ENCODE results near the gene CCDC174.
"Not testable (repeated sequence)": the region's sequence is repeated elsewhere in the genome, so short reads cannot be mapped to it uniquely, and the experiment has no call there.

The CCDC174 gene

DNA sequence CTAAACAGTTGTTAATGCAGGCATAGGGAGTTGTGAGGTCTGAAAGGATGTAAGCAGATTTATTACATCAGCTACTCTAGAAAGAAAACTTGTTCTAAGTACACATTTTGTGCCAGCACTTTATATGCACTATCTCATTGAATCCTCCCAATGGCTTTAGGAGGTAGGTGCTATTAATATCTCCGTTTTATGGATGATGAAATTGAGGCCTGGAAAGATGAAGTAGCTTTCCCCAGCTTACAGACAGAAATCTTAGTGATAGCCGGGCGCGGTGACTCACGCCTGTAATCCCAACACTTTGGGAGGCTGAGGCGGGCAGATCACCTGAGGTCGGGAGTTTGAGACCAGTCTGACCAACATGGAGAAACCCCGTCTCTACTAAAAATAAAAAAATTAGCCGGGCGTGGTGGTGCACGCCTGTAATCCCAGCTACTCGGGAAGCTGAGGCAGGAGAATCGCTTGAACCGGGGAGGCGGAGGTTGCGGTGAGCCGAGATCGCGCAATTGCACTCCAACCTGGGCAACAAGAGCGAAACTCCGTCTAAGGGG lies 872 bp downstream of the CCDC174 start:
- peak overlapping the region; percentile 88 for H4K12ac ChIP-seq (ENCODE audit: low read depth, low read length)
- WGBS (ENCODE audit: extremely low coverage, insufficient coverage, insufficient read length), result no CpG with 5 or more reads among the region's 21 CpGs
- not testable (repeated sequence) for H3K79me1 ChIP-seq (ENCODE audit: low read length); H2AK5ac ChIP-seq (ENCODE audit: low read length); H3K9me3 ChIP-seq (ENCODE audit: insufficient read depth, low read depth, low read length); H2BK5ac ChIP-seq (ENCODE audit: low read depth, low read length, poor library complexity); H2BK120ac ChIP-seq (ENCODE audit: insufficient read depth, low read length, poor library complexity); H3K23ac ChIP-seq (ENCODE audit: low read length); H2AFZ ChIP-seq (ENCODE audit: insufficient read depth, low read length, poor library complexity); H2BK12ac ChIP-seq (ENCODE audit: low read length); H3K27ac ChIP-seq (ENCODE audit: low read depth, low read length); H3K79me2 ChIP-seq (ENCODE audit: control insufficient read depth, insufficient read depth, low read length, poor library complexity); H3K27me3 ChIP-seq (ENCODE audit: insufficient read depth, low read length); H3K4me1 ChIP-seq (ENCODE audit: control insufficient read depth in 1 of 2, insufficient read depth in 2 of 2, low read length in 2 of 2); H3K36me3 ChIP-seq (ENCODE audit: control insufficient read depth in 1 of 2, insufficient read depth in 2 of 2, low read length in 2 of 2)
- H4K8ac ChIP-seq (ENCODE audit: low read depth, low read length), result peak overlapping the region; percentile 97
- H3K9ac ChIP-seq (ENCODE audit: low read length), result peak overlapping the region; percentile 96
- peak; percentile 60 to 70 for DNase-seq
- peak overlapping the region; percentile 92 for H3K4me3 ChIP-seq (ENCODE audit: low read depth, low read length)
- peak overlapping the region; percentile 92 for H3K14ac ChIP-seq (ENCODE audit: low read length)
- peak overlapping the region; percentile 88 for H4K91ac ChIP-seq (ENCODE audit: low read depth, low read length)
- H3K4ac ChIP-seq (ENCODE audit: low read depth, low read length), result peak overlapping the region; percentile 73
- H3K18ac ChIP-seq (ENCODE audit: low read length), result peak overlapping the region; percentile 5
- peak overlapping the region; percentile 81 for H3K4me2 ChIP-seq (ENCODE audit: low read length)

DNA sequence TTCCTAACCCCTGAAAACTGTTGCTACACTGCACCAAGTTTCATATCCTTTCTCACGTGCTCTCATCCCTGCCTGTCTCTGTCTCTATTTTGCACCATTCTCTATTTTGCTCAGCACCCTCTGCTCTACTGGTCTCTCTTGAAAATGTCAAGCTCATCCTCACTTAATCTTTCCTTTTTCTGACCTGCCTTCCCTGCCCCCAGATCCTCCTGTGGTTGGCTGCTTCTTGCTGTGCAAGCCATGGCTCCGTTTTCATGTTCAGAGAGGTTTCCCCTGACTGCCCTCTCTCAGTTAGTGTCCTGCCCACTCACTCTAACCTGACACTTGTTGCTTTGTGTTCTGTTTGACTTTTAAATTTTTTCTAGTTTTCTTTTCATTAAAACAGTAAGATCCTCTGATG lies 6.0 kb downstream of the CCDC174 start:
- Histone ChIP-seq H3K23ac (ENCODE audit: low read length) (no peak overlapping the region), H3K9me3 (ENCODE audit: insufficient read depth, low read depth, low read length) (no peaks in the 10 kb centered on the region), H4K91ac (ENCODE audit: low read depth, low read length) (no peak overlapping the region), H3K27me3 (ENCODE audit: insufficient read depth, low read length) (no peaks in the 10 kb centered on the region), H3K79me2 (ENCODE audit: control insufficient read depth, insufficient read depth, low read length, poor library complexity) (no peaks in the 10 kb centered on the region), H2AK5ac (ENCODE audit: low read length) (no peak overlapping the region), H3K36me3 (ENCODE audit: control insufficient read depth in 1 of 2, insufficient read depth in 2 of 2, low read length in 2 of 2) (peaks cover 25 to 45% of the 10 kb centered on the region in 2 experiments), H3K4ac (ENCODE audit: low read depth, low read length) (no peak overlapping the region), H3K4me1 (ENCODE audit: control insufficient read depth in 1 of 2, insufficient read depth in 2 of 2, low read length in 2 of 2) (peaks cover 5 to 8% of the 10 kb centered on the region in 2 experiments), H4K8ac (ENCODE audit: low read depth, low read length) (no peak overlapping the region), H3K18ac (ENCODE audit: low read length) (no peak overlapping the region), H3K4me3 (ENCODE audit: low read depth, low read length) (no peak overlapping the region), H2BK120ac (ENCODE audit: insufficient read depth, low read length, poor library complexity) (no peak overlapping the region), H3K27ac (ENCODE audit: low read depth, low read length) (no peak overlapping the region), H3K14ac (ENCODE audit: low read length) (no peak overlapping the region), H3K4me2 (ENCODE audit: low read length) (no peak overlapping the region), H3K79me1 (ENCODE audit: low read length) (no peaks in the 10 kb centered on the region), H4K12ac (ENCODE audit: low read depth, low read length) (no peak overlapping the region), H2BK12ac (ENCODE audit: low read length) (no peak overlapping the region), H3K9ac (ENCODE audit: low read length) (no peak overlapping the region), H2BK5ac (ENCODE audit: low read depth, low read length, poor library complexity) (no peak overlapping the region), H2AFZ (ENCODE audit: insufficient read depth, low read length, poor library complexity) (no peak overlapping the region)
- DNase-seq, result no peak
- no CpG with 5 or more reads among the region's 2 CpGs for WGBS (ENCODE audit: extremely low coverage, insufficient coverage, insufficient read length)

DNA sequence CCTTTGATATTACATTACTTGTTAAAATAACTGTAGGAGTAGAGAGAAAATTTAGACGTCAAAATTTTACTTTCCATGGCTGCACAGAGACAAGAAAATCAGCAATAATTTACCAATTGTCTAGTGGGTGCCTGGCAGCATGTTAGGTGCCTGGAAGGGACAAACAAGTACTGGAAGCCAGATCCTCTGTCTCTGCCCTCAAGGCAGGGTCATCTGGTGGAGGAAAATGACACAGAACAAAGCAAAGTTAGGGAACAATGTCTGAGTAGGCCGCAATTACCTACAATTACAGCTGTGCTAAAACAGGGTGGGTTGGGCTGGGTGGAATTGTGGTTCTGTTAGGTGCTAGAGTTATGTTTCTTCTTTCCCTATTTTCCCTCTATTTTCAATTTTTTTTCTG lies 7.4 kb downstream of the CCDC174 start:
- Histone ChIP-seq H2BK120ac (ENCODE audit: insufficient read depth, low read length, poor library complexity) (no peak overlapping the region), H3K4ac (ENCODE audit: low read depth, low read length) (no peak overlapping the region), H2BK5ac (ENCODE audit: low read depth, low read length, poor library complexity) (no peak overlapping the region), H2AFZ (ENCODE audit: insufficient read depth, low read length, poor library complexity) (no peak overlapping the region), H3K79me1 (ENCODE audit: low read length) (no peaks in the 10 kb centered on the region), H3K14ac (ENCODE audit: low read length) (no peak overlapping the region), H4K8ac (ENCODE audit: low read depth, low read length) (no peak overlapping the region), H3K18ac (ENCODE audit: low read length) (no peak overlapping the region), H3K27ac (ENCODE audit: low read depth, low read length) (no peak overlapping the region), H4K12ac (ENCODE audit: low read depth, low read length) (no peak overlapping the region), H3K36me3 (ENCODE audit: control insufficient read depth in 1 of 2, insufficient read depth in 2 of 2, low read length in 2 of 2) (peaks cover 33 to 53% of the 10 kb centered on the region in 2 experiments), H3K9ac (ENCODE audit: low read length) (no peak overlapping the region), H3K27me3 (ENCODE audit: insufficient read depth, low read length) (no peaks in the 10 kb centered on the region), H3K4me1 (ENCODE audit: control insufficient read depth in 1 of 2, insufficient read depth in 2 of 2, low read length in 2 of 2) (peaks cover 3 to 8% of the 10 kb centered on the region in 2 experiments), H3K23ac (ENCODE audit: low read length) (no peak overlapping the region), H3K79me2 (ENCODE audit: control insufficient read depth, insufficient read depth, low read length, poor library complexity) (no peaks in the 10 kb centered on the region), H2BK12ac (ENCODE audit: low read length) (no peak overlapping the region), H3K4me3 (ENCODE audit: low read depth, low read length) (no peak overlapping the region), H3K9me3 (ENCODE audit: insufficient read depth, low read depth, low read length) (no peaks in the 10 kb centered on the region), H2AK5ac (ENCODE audit: low read length) (no peak overlapping the region), H3K4me2 (ENCODE audit: low read length) (no peak overlapping the region), H4K91ac (ENCODE audit: low read depth, low read length) (no peak overlapping the region)
- no peak for DNase-seq
- no CpG with 5 or more reads among the region's 2 CpGs for WGBS (ENCODE audit: extremely low coverage, insufficient coverage, insufficient read length)

DNA sequence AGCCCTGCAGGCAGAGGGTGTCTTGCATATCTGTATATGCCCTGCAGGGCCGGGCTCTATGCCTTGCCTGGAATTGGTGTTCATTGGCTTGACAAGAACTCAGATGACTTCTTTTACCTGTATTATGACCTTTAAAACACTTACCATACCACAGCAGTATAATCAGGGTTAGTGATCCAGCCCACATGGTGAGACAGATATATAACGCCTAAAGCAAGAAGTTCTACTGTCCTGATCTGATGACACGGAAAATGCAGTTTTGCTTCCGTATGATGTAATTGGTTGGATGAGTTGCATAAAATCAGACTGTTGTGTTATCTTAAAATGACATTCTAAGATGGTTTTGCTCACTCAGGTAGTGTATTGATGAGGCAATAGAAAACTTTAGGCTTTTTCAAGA lies 9.4 kb downstream of the CCDC174 start:
- H3K4me1 ChIP-seq (ENCODE audit: control insufficient read depth in 1 of 2, insufficient read depth in 2 of 2, low read length in 2 of 2), result peaks cover 3 to 8% of the 10 kb centered on the region in 2 experiments
- no peak overlapping the region for H3K14ac ChIP-seq (ENCODE audit: low read length)
- H2AFZ ChIP-seq (ENCODE audit: insufficient read depth, low read length, poor library complexity), result no peak overlapping the region
- no peaks in the 10 kb centered on the region for H3K79me2 ChIP-seq (ENCODE audit: control insufficient read depth, insufficient read depth, low read length, poor library complexity)
- H3K9ac ChIP-seq (ENCODE audit: low read length), result no peak overlapping the region
- H2AK5ac ChIP-seq (ENCODE audit: low read length), result no peak overlapping the region
- peaks cover 34 to 62% of the 10 kb centered on the region in 2 experiments for H3K36me3 ChIP-seq (ENCODE audit: control insufficient read depth in 1 of 2, insufficient read depth in 2 of 2, low read length in 2 of 2)
- H3K27ac ChIP-seq (ENCODE audit: low read depth, low read length), result no peak overlapping the region
- H3K4me2 ChIP-seq (ENCODE audit: low read length), result no peak overlapping the region
- peak; percentile 92 to 99 for DNase-seq
- H3K27me3 ChIP-seq (ENCODE audit: insufficient read depth, low read length), result no peaks in the 10 kb centered on the region
- no peak overlapping the region for H3K4ac ChIP-seq (ENCODE audit: low read depth, low read length)
- H3K4me3 ChIP-seq (ENCODE audit: low read depth, low read length), result no peak overlapping the region
- H2BK5ac ChIP-seq (ENCODE audit: low read depth, low read length, poor library complexity), result no peak overlapping the region
- H2BK120ac ChIP-seq (ENCODE audit: insufficient read depth, low read length, poor library complexity), result no peak overlapping the region
- no peak overlapping the region for H4K8ac ChIP-seq (ENCODE audit: low read depth, low read length)
- H3K23ac ChIP-seq (ENCODE audit: low read length), result no peak overlapping the region
- no peak overlapping the region for H2BK12ac ChIP-seq (ENCODE audit: low read length)
- H3K18ac ChIP-seq (ENCODE audit: low read length), result no peak overlapping the region
- no peaks in the 10 kb centered on the region for H3K9me3 ChIP-seq (ENCODE audit: insufficient read depth, low read depth, low read length)
- no peak overlapping the region for H4K91ac ChIP-seq (ENCODE audit: low read depth, low read length)
- H3K79me1 ChIP-seq (ENCODE audit: low read length), result no peaks in the 10 kb centered on the region
- WGBS (ENCODE audit: extremely low coverage, insufficient coverage, insufficient read length), result no CpG with 5 or more reads among the region's 4 CpGs
- no peak overlapping the region for H4K12ac ChIP-seq (ENCODE audit: low read depth, low read length)
